ENCODE data around the gene SURF6. TPM values are rescaled to one million over a fixed set of nuclear protein-coding genes. Genes with fewer than 3 reads are reported as not detected.

Gene SURF6
- total RNA-seq, 1 experiment from 2014 or later = 56.3 TPM

- H4K8ac ChIP-seq (replicated peaks; ENCODE audit: insufficient read length, low read depth, low read length) = no peak overlapping the region
- Mint-ChIP-seq H3K36me3 (ENCODE audit: insufficient read depth in 1 of 3, low read depth in 3 of 3) (peaks cover 27 to 78% (median 62%) of the 10 kb centered on the region in 3 experiments; a peak in 6 of 7 replicates), H3K4me1 (peaks cover 9 to 11% of the 10 kb centered on the region in 2 experiments), H3K27ac (no peak overlapping the region; a peak in 1 of 7 replicates), H3K9me3 (no peaks in the 10 kb centered on the region), H3K27me3 (ENCODE audit: low read depth) (no peaks in the 10 kb centered on the region), H3K4me3 (no peak overlapping the region)
- no peak overlapping the region for H4K5ac ChIP-seq (ENCODE audit: insufficient read length, low read depth, low read length)
- H2AK5ac ChIP-seq (ENCODE audit: insufficient read length, low read length) = no peak overlapping the region
- DNase-seq = no peak
- no peaks in the 10 kb centered on the region for H3K9me3 ChIP-seq (ENCODE audit: control insufficient read depth, low read depth, low read length)
- H3T11ph ChIP-seq (ENCODE audit: low read length) = no peak overlapping the region
- H3K79me1 ChIP-seq (ENCODE audit: insufficient read depth, low read depth, low read length, poor library complexity, severe bottlenecking) = peaks cover 34% of the 10 kb centered on the region
- peaks cover 3% of the 10 kb centered on the region for H3K23me2 ChIP-seq (ENCODE audit: insufficient read length, low read depth, low read length, poor library complexity, severe bottlenecking)
- H3K27ac ChIP-seq (ENCODE audit: insufficient read length, low read depth, low read length) = no peak overlapping the region
- H2BK20ac ChIP-seq (ENCODE audit: low read depth, low read length, poor library complexity, severe bottlenecking) = no peak overlapping the region
- H4K20me1 ChIP-seq (ENCODE audit: control insufficient read depth, insufficient read depth, insufficient read length) = no peaks in the 10 kb centered on the region
- H3K4me1 ChIP-seq (ENCODE audit: insufficient read depth, low read length) = no peaks in the 10 kb centered on the region
- H3K9ac ChIP-seq (ENCODE audit: extremely low read depth, insufficient read length, low read length) = no peak overlapping the region
- no CpG with 5 or more reads among the region's 7 CpGs for WGBS (ENCODE audit: extremely low coverage, insufficient read length, low lambda C conversion rate)
- H3K18ac ChIP-seq (ENCODE audit: insufficient read length, low read depth, low read length) = no peak overlapping the region
- no peak overlapping the region for H3K4me2 ChIP-seq (ENCODE audit: insufficient read depth, insufficient read length, low read length)
- TF ChIP-seq CTCF (conservative IDR thresholded peaks at IDR 0.05) = no peak
- H4K91ac ChIP-seq (ENCODE audit: insufficient read length, low read depth, low read length) = no peak overlapping the region
- no peak overlapping the region for H2BK5ac ChIP-seq (ENCODE audit: insufficient read length, low read length)
- no peak overlapping the region for H3K14ac ChIP-seq (ENCODE audit: insufficient read depth, low read length)
- H3K23ac ChIP-seq (ENCODE audit: insufficient read length, low read depth, low read length) = no peak overlapping the region
- no peak overlapping the region for H3K56ac ChIP-seq (ENCODE audit: insufficient read length, low read depth, low read length)
- no peak overlapping the region for H2AFZ ChIP-seq (ENCODE audit: low read length)
- H2BK12ac ChIP-seq (ENCODE audit: insufficient read length, low read depth, low read length) = no peak overlapping the region
- H3K4ac ChIP-seq (ENCODE audit: low read depth, low read length) = no peak overlapping the region
- H2BK120ac ChIP-seq (ENCODE audit: low read depth, low read length, poor library complexity, severe bottlenecking) = no peak overlapping the region
- no peak overlapping the region for H2BK15ac ChIP-seq (ENCODE audit: low read depth, low read length)
- peaks cover 59% of the 10 kb centered on the region; the same call in 1 of the 2 replicates for H3K79me2 ChIP-seq (ENCODE audit: insufficient read depth, low read length)
- no peaks in the 10 kb centered on the region for H3K27me3 ChIP-seq (ENCODE audit: insufficient read depth, low read length)
Measured at GRCh38 chr9:133369933-133370332, 33.9 kb upstream of the SURF6 start.

Data from H9 (cell line).